ENCODE measurements around the gene TNXB. TPM values are rescaled to one million over a fixed set of nuclear protein-coding genes. Genes with fewer than 3 reads are reported as not detected.
"Not testable (repeated sequence)": the region's sequence is repeated elsewhere in the genome, so short reads cannot be mapped to it uniquely, and the experiment has no call there.

The TNXB gene
- total RNA-seq, 2 experiments from 2014 or later: 2.9 to 4.8 TPM

- H3K9me3 Mint-ChIP-seq; H3K27me3 Mint-ChIP-seq (ENCODE audit: low read depth); CTCF ChIA-PET; H3K4me1 Mint-ChIP-seq (ENCODE audit: low read depth); H3K4me3 Mint-ChIP-seq; H3K27ac Mint-ChIP-seq; DNase-seq; intact Hi-C loops (cut with micrococcal nuclease); H3K36me3 Mint-ChIP-seq (ENCODE audit: low read depth): not testable (repeated sequence)
These were observed 106.4 kb downstream of the TNXB start for GRCh38 chr6:32002546-32003268.

- H3K27ac Mint-ChIP-seq; intact Hi-C loops (cut with micrococcal nuclease); CTCF ChIA-PET; H3K4me3 Mint-ChIP-seq; H3K36me3 Mint-ChIP-seq (ENCODE audit: low read depth); H3K27me3 Mint-ChIP-seq (ENCODE audit: low read depth); H3K9me3 Mint-ChIP-seq; H3K4me1 Mint-ChIP-seq (ENCODE audit: low read depth); DNase-seq: not testable (repeated sequence)
These were observed 112.8 kb downstream of the TNXB start for GRCh38 chr6:31996385-31996784.

GRCh38 chr6:31994421-31994820 lies 114.7 kb downstream of the TNXB start:
- H3K4me3 Mint-ChIP-seq; H3K27ac Mint-ChIP-seq; H3K36me3 Mint-ChIP-seq (ENCODE audit: low read depth); H3K4me1 Mint-ChIP-seq (ENCODE audit: low read depth); DNase-seq; CTCF ChIA-PET; H3K27me3 Mint-ChIP-seq (ENCODE audit: low read depth); H3K9me3 Mint-ChIP-seq; intact Hi-C loops (cut with micrococcal nuclease): not testable (repeated sequence)

Other genes starting within 250 kb of the TNXB start
- 1 to 10 TPM; 8.4 to 9.2 TPM for gene NEU1, start 246.5 kb downstream of the TNXB start, total RNA-seq
- gene SLC44A4, start 230.3 kb downstream of the TNXB start, total RNA-seq: under 1 TPM in 1 of 2 experiments, not detected in 1; 0.10 TPM
- 10 to 100 TPM; 33.0 to 37.3 TPM for gene EHMT2, start 211.6 kb downstream of the TNXB start, total RNA-seq
- under 1 TPM; 0.57 to 0.69 TPM for gene ZBTB12, start 207.3 kb downstream of the TNXB start, total RNA-seq
- gene C2, start 181.6 kb downstream of the TNXB start, total RNA-seq: 1 to 10 TPM; 1.6 to 2.1 TPM
- gene CFB, start 163.2 kb downstream of the TNXB start, total RNA-seq: 1 to 10 TPM in 1 of 2 experiments, under 1 TPM in 1; 0.74 to 1.7 TPM
- 10 to 100 TPM; 83.2 to 87.4 TPM for gene NELFE, start 150.4 kb downstream of the TNXB start, total RNA-seq
- gene SKIC2, start 150.2 kb downstream of the TNXB start, total RNA-seq: 100 to 1,000 TPM in 1 of 2 experiments, 10 to 100 TPM in 1; 93.6 to 101 TPM
- gene DXO, start 137.2 kb downstream of the TNXB start, total RNA-seq: 10 to 100 TPM; 12.5 to 13.0 TPM
- gene C4A, start 127.3 kb downstream of the TNXB start, total RNA-seq: 1 to 10 TPM; 3.2 to 3.5 TPM
- gene C4B, start 94.5 kb downstream of the TNXB start, total RNA-seq: 1 to 10 TPM; 2.7 to 3.3 TPM
- under 1 TPM in 1 of 2 experiments, not detected in 1; 0.19 TPM for gene CYP21A2, start 70.9 kb downstream of the TNXB start, total RNA-seq
- gene ATF6B, start 18.9 kb upstream of the TNXB start, total RNA-seq: 10 to 100 TPM; 68.2 to 69.4 TPM
- 1 to 10 TPM; 6.0 to 6.2 TPM for gene FKBPL, start 20.9 kb upstream of the TNXB start, total RNA-seq
- 1 to 10 TPM; 1.1 TPM for gene PRRT1, start 42.6 kb upstream of the TNXB start, total RNA-seq
- gene PPT2, start 44.8 kb upstream of the TNXB start, total RNA-seq: 10 to 100 TPM; 13.2 to 14.8 TPM
- gene EGFL8, start 55.3 kb upstream of the TNXB start, total RNA-seq: 1 to 10 TPM; 6.1 to 9.5 TPM
- gene AGPAT1, start 66.7 kb upstream of the TNXB start, total RNA-seq: 10 to 100 TPM; 25.8 to 26.5 TPM
- 10 to 100 TPM; 39.5 to 39.9 TPM for gene RNF5, start 69.1 kb upstream of the TNXB start, total RNA-seq
- gene AGER, start 74.9 kb upstream of the TNXB start, total RNA-seq: 10 to 100 TPM; 15.6 to 17.0 TPM
- 10 to 100 TPM; 46.5 to 47.7 TPM for gene PBX2, start 80.9 kb upstream of the TNXB start, total RNA-seq
- gene GPSM3, start 83.3 kb upstream of the TNXB start, total RNA-seq: 10 to 100 TPM; 71.8 to 72.1 TPM
- under 1 TPM in 1 of 2 experiments, not detected in 1; 0.50 TPM for gene NOTCH4, start 114.7 kb upstream of the TNXB start, total RNA-seq